Activated CD8-positive, alpha-beta memory T cell treated with anti-CD3 and anti-CD28 coated beads, Interleukin-2, amount 50 U/mL, for 24 hours (primary cell): ENCODE measurements around the gene C2CD5.
"Not testable (repeated sequence)": the region's sequence is repeated elsewhere in the genome, so short reads cannot be mapped to it uniquely, and the experiment has no call there.

Experiments used
- DNase-seq: peaks from one replicate; pipeline ENCODE4 v3.0.0-alpha.2; 2020; ENCODE audit errors: extremely low read depth

Gene C2CD5

GRCh38 chr12:22535478-22535877 lies 8.9 kb downstream of the C2CD5 start:
- DNase-seq: no peak

GRCh38 chr12:22535038-22535437 lies 9.3 kb downstream of the C2CD5 start:
- no peak for DNase-seq

- no peak for DNase-seq
Measured at GRCh38 chr12:22533155-22533554, 11.2 kb downstream of the C2CD5 start.

GRCh38 chr12:22532317-22532716 lies 12.0 kb downstream of the C2CD5 start:
- no peak for DNase-seq

GRCh38 chr12:22531205-22531604 lies 13.1 kb downstream of the C2CD5 start:
- DNase-seq: no peak

GRCh38 chr12:22529281-22530060 lies 14.9 kb downstream of the C2CD5 start:
- DNase-seq: no peak

GRCh38 chr12:22527999-22528398 lies 16.3 kb downstream of the C2CD5 start:
- no peak for DNase-seq

GRCh38 chr12:22526836-22527235 lies 17.5 kb downstream of the C2CD5 start:
- DNase-seq: no peak

- no peak for DNase-seq
Measured at GRCh38 chr12:22525426-22525825, 18.9 kb downstream of the C2CD5 start.

- DNase-seq: no peak
Measured at GRCh38 chr12:22518998-22519397, 25.3 kb downstream of the C2CD5 start.

GRCh38 chr12:22518060-22518719 lies 26.2 kb downstream of the C2CD5 start:
- no peak for DNase-seq

- DNase-seq: no peak
Measured at GRCh38 chr12:22514875-22515274, 29.5 kb downstream of the C2CD5 start.

- DNase-seq: no peak
Measured at GRCh38 chr12:22505826-22506225, 38.5 kb downstream of the C2CD5 start.

GRCh38 chr12:22500100-22500499 lies 44.2 kb downstream of the C2CD5 start:
- no peak for DNase-seq

GRCh38 chr12:22499445-22499844 lies 44.9 kb downstream of the C2CD5 start:
- DNase-seq: no peak

GRCh38 chr12:22494319-22494718 lies 50.0 kb downstream of the C2CD5 start:
- no peak for DNase-seq

- no peak for DNase-seq
Measured at GRCh38 chr12:22491034-22491433, 53.3 kb downstream of the C2CD5 start.

- no peak for DNase-seq
Measured at GRCh38 chr12:22488478-22488877, 55.9 kb downstream of the C2CD5 start.

- not testable (repeated sequence) for DNase-seq
Measured at GRCh38 chr12:22487683-22488082, 56.7 kb downstream of the C2CD5 start.

GRCh38 chr12:22481547-22482104 lies 62.7 kb downstream of the C2CD5 start:
- no peak for DNase-seq

GRCh38 chr12:22480814-22481213 lies 63.5 kb downstream of the C2CD5 start:
- DNase-seq: not testable (repeated sequence)

GRCh38 chr12:22480016-22480415 lies 64.3 kb downstream of the C2CD5 start:
- DNase-seq: no peak

- no peak for DNase-seq
Measured at GRCh38 chr12:22477894-22478287, 66.5 kb downstream of the C2CD5 start.
